ENCODE measurements around the gene COL6A5.

Gene COL6A5

DNA sequence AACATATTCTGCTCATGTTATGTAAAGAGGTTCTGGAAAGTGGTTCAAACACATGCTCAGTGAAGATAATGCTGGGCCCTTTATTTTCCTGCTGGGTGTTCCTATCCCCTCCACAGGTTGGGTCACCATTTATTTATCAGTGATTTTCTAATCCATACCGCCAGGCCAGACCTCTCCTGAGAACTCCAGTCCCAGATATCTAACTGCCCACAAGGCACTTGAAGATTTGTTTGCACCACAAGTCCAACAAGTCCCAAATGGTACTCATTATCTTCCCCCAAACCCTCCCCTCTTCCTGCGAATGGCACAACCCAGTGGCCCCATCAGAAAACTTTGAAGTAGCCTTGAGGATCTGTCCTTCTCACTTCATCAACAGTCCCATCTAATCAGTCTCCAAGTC, 176.9 kb downstream of the COL6A5 start:
- no peak for DNase-seq

DNA sequence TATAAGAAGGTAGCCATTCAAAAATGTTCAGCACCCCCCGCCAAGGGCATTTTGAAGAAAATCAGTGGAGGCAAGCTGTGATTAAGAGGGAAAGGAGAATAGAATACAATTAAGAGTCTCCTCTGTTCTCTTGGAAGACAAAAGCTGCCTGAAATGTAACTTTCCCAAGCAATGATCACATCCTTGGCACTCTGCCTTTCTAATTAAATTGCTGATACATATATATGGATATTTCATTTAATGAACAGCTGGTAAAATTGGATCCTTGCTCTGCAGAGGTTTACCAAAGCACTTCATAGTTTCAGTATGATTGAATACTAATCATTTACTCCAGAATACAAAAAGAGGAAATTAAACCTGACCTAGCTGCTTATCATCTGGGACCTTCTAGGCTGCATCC, 182.0 kb downstream of the COL6A5 start:
- no peak for DNase-seq

DNA sequence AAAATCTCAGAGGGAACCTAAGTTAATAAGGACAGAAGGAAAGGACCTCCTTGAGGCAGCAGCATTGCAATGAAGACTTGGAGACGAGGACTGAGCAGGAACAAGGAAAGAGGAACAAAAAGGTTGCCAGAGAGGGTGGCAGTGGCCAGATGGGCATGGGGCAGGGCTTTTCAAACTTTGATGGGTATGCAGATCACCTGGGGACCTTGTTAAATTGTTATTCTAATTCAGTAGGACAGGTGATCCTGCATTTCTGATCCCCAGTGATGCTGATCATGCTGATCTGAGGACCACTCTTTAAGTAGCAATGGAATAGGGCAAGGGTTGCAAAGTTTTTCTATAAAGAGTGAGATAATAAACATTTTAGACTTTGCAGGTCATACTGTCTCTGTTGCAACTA, 182.6 kb downstream of the COL6A5 start:
- DNase-seq = no peak

DNA sequence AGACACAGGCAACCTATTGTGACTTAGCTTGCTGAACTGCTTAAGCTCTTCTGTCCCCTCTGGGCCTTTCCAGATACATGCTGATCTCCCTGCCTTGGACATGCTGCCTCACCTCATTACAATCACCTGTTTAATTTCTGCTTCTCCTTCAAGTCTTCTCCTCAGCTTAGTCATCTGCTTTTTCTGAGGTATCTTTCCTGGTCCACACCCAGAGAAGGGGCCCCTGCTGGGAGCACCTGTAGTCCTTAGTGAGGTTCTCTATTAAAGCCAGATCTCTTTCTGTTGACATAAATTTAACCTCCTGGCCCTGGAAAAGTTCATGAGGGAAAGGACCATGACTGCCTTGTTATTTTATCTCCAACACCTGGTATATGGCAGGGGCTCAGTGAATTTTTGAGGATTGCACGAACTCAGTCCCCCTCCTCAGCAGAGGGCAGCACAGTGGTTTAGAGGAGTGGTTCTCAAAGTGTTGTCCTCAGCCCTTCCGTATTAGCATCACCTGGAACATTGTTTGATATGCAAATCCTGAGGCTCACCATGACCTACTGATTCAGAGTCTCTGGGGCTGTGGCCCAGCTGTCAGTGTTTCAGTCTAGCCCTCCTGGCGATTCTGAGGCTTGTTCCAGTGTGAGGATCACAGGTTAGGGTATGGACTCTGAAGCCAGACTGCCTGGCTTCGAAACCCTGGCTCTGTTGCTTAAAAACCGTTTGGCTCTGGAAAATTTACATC, 184.2 kb downstream of the COL6A5 start:
- DNase-seq = no peak

DNA sequence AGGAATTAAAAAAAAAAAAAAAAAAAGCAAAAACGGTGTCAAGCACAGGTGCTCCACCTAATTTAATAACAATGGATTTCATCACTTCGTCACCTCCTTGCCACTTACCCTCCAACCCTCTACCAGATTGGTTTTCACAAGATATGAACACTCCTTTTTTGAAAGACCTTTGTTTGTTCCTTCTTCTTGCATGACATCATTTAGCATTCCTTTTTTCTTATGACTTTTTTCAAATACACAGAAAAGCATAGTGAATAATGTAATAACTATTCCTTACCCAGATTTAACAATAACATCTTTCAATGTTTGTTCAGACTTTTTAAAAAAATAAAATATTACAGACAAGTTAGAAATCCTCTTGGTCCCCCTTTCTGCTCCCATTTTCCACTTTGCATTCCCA, 187.8 kb downstream of the COL6A5 start:
- no peak for DNase-seq
